Cortex of kidney (tissue), 1 donor: ENCODE measurements around the gene IGF2BP2.
"Not testable (repeated sequence)": the region's sequence is repeated elsewhere in the genome, so short reads cannot be mapped to it uniquely, and the experiment has no call there.

Source experiments
- DNase-seq: peaks from one replicate; lab custom pipeline; 2025; lab: John Stamatoyannopoulos, UW

IGF2BP2 gene

GRCh38 chr3:185639632-185640206, 185.1 kb downstream of the IGF2BP2 start:
- no peak for DNase-seq

DNA sequence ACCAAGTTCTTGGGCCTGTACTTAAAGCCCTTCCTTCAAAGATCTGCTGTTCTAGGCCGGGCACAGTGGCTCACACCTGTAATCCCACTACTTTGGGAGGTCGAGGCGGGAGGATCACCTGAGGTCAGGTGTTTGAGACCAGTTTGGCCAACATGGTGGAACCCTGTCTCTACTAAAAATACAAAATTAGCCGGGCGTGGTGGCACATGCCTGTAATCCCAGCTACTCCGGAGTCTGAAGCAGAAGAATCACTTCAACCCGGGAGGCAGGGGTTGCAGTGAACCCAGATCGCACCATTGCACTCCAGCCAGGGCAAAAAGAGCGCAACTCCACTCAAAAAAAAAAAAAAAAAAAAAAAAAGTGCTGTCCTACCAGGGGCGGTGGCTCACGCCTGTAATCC, 186.2 kb downstream of the IGF2BP2 start:
- not testable (repeated sequence) for DNase-seq

- DNase-seq = no peak
These were observed 187.5 kb downstream of the IGF2BP2 start for GRCh38 chr3:185637388-185637787.

GRCh38 chr3:185632996-185633395, 191.8 kb downstream of the IGF2BP2 start:
- no peak for DNase-seq

GRCh38 chr3:185631508-185632206, 193.2 kb downstream of the IGF2BP2 start:
- DNase-seq = no peak

- DNase-seq = no peak
These were observed 193.7 kb downstream of the IGF2BP2 start for GRCh38 chr3:185631108-185631507.

GRCh38 chr3:185630182-185630622, 194.6 kb downstream of the IGF2BP2 start:
- DNase-seq = no peak

- no peak for DNase-seq
These were observed 195.2 kb downstream of the IGF2BP2 start for GRCh38 chr3:185629554-185630181.

GRCh38 chr3:185625784-185626183, 199.1 kb downstream of the IGF2BP2 start:
- DNase-seq = no peak

GRCh38 chr3:185623939-185624665, 200.7 kb downstream of the IGF2BP2 start:
- DNase-seq = no peak

- no peak for DNase-seq
These were observed 211.8 kb downstream of the IGF2BP2 start for GRCh38 chr3:185613016-185613415.

DNA sequence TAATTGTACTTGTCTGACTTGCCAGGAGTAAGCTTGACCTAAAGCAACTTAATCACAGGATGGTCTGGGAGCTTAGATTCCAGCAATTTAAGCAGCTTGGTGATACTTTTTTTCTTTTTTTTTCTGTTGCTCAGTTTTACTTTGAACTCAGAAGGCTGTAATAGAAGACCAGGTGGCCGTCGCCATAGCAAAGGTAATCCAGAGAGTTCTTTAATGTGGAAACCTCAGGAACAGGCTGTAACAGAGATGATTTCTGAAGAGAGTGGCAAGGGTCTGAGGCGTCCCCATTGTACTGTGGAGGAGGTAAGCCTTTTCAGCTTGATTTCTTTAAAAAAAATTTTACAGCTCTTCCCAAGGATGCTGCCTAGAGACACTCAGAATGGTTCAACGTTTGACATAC, 218.6 kb downstream of the IGF2BP2 start:
- no peak for DNase-seq

GRCh38 chr3:185605566-185605965, 219.3 kb downstream of the IGF2BP2 start:
- DNase-seq = no peak

DNA sequence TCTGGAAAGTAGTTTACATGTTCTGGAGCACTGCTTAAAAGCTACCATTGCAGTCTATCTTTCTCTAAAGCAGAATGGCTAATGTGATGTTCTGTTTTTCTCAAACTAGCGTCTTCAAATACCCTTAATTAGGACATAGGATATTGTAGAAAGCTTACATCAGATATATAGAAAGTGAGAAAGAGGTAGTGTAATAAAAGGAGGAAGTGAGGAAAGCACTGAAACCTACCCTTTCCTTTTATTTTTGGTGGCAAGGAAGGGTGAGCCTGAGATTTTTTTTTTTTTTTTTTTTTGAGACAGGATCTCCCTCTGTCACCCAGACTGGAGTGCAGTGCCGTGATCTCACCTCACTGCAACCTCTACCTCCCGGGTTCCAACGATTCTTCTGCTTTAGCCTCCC, 229.3 kb downstream of the IGF2BP2 start:
- DNase-seq = no peak

DNA sequence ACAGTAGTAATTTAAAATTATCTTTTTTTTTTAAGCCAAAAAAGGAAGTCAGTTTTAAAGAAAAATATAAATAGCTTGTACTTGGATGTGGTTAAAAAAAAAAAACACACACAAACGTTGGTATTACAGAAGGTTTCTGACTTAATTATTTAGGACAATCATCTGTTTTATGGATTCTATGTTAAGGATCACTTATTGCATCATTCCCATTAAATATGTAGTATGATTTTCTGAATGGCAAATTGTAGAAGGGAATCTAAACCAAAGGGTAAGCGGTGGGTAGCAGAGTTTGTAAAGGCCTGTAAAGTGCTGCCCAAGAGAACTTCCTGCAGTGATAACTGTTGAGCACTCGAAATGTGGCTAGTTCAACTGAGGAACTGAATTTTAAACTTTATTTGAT, 230.8 kb downstream of the IGF2BP2 start:
- no peak for DNase-seq
